ENCODE measurements around the gene ERLIN1.

ERLIN1 gene

DNA sequence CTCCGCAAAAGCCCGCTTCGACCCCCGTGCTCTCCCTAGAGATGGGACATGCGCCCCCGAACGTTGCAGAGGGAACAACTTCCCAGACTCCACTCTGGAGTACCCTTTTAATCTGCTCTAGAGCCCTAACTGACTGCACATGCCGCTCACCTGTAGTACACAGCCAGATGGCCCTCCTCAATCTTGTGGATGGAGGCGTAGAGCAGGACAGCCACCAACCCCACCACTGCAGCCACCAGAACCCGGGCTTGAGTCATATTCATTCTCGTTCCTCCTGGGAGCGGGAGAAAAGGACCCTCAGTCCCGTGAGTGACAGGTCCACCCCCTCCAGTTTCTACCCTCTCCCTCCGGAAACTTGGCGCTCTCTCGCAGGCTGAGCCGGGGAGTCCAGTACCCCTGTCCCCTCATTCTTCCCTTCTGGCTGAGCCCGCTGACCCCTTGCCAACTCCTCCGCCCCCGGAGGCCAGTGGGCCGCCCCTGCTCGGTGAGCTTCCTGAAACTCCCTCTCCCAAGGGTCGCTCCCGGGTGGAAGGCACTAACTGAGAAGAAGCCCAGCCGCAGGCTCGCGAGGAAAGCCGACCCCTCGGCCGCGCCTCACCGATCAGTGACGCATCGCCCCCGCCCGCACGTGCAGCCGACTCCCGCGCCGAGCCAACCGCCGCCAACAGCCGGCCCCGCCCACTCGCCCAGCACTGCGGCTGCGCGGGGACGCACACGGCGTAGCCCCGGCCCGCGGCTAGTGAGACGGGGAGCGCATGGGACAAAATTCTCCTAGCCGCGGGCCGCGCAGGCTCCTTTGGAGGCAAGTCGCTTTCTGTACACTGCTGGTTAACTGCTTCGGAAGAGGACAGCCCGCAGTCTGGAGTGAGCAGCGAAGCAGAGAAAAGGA lies at the start of gene ERLIN1:
ERLIN1 (minus strand) TSS at position 666 of the 889 bp plus-strand sequence; CDS start at position 263, 403 bp downstream.
- peak; percentile 93 for DNase-seq (ENCODE audit: low spot score)

GRCh38 chr10:100232101-100232500 lies 46.3 kb upstream of the ERLIN1 start:
- DNase-seq (ENCODE audit: low spot score): no peak

GRCh38 chr10:100229819-100230422 lies 44.1 kb upstream of the ERLIN1 start:
- DNase-seq (ENCODE audit: low spot score): no peak

- DNase-seq (ENCODE audit: low spot score): no peak
Measured at GRCh38 chr10:100223879-100224278, 38.0 kb upstream of the ERLIN1 start.

- DNase-seq (ENCODE audit: low spot score): no peak
Measured at GRCh38 chr10:100222529-100222928, 36.7 kb upstream of the ERLIN1 start.

GRCh38 chr10:100216006-100216405 lies 30.2 kb upstream of the ERLIN1 start:
- no peak for DNase-seq (ENCODE audit: low spot score)

GRCh38 chr10:100209303-100209702 lies 23.5 kb upstream of the ERLIN1 start:
- peak; percentile 34 for DNase-seq (ENCODE audit: low spot score)

DNA sequence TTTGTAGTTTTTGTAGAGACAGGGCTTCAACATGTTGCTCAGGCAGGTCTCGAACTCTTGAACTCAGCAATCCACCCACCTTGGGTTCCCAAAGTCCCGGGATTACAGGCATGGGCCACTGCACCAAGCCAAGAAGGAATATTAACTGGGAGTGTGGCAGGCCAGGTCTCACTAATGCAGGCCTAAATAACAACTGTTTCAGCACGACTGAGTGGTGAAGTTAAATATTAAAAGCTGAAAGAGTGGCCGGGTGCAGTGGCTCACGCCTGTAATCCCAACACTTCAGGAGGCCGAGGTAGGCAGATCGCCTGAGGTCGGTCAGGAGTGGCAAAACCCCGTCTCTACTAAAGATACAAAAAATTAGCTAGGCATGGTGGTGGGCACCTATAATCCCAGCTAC lies 22.4 kb upstream of the ERLIN1 start:
- peak; percentile 69 for DNase-seq (ENCODE audit: low spot score)

- DNase-seq (ENCODE audit: low spot score): no peak
Measured at GRCh38 chr10:100204370-100204769, 18.5 kb upstream of the ERLIN1 start.

GRCh38 chr10:100201549-100201948 lies 15.7 kb upstream of the ERLIN1 start:
- no peak for DNase-seq (ENCODE audit: low spot score)

DNA sequence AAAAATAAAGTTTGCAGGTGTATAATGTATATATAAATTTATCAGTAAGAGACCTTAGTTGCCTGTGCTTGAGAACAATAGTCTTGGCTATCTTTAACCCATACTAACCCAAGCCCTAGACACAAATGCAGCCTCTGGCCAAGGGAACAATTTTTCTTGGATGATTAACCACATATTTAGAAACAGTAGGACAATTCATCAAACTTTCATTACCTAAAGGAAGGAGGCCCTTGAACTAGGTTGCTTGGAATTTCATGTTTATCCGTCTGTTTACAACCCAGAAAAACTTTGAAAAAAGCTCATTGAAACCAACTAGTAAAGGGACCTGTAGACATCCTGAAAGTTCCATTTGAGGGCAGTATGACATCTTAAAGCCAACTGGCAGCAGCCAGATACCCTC lies 8.9 kb upstream of the ERLIN1 start:
- DNase-seq (ENCODE audit: low spot score): no peak

DNA sequence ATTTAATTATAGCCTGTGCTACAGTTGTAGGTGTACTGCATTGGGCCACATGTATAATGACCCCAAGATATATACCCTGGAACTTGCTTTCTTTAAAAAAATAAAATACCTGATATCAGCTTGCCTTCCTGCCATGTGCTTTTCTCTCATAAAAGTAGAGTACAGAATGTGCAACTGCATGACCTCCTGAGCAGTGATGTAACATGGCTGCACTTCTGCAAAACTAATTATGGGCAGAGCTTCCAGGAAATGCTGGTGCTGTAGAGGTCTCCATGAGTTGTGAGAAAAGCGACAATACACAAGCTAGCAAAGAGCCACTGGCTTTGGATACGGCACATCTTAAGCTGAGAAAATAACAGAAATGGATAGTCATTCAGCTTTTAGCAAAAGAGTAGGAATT lies 6.5 kb upstream of the ERLIN1 start:
- DNase-seq (ENCODE audit: low spot score): no peak

DNA sequence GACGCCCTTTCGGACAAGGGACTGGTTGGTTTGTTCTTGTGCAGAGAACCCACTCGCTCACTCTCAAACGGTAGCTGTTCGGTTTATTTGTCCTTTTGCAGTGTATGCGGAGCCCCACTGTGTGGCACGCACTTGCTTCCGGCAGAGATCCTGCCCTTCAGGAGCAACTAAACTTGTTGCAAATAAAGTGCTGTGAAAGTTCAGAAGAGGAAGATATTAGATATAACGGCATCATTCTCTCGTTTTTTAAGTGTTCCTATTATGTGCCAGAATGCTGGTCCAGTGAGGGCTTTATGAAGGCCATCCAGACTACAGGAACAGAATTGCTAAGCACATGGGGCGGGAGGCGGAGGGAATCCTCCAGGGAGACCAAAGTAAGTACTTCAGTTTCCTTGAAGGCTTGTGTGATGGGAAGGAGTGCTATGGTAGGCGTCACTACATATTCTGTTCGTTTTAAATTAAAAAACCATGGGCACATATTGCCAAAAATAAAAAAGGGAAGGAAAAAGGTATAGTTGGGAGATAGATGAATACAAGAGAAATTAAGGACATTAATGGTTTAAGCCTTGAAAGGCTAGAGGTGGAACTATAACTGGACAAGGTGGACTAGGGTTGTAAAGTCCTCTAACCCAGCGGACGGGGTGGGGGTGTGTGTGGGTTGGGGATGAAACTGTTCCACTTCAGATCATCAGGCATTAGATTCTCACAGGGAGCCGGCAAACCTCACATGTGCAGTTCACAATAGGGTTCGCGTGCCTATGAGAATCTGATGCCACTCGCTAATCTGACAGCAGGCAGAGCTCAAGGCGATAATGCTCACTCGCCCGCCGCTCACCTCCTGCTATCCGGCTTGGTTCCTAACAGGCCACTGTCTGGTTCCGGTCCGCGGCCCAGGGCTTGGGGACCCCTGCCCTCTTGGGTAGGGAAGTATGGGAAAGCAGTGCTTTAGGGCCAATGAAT lies 704 bp upstream of the ERLIN1 start:
- peak; percentile 57 for DNase-seq (ENCODE audit: low spot score)

- DNase-seq (ENCODE audit: low spot score): peak; percentile 17
Measured at GRCh38 chr10:100184840-100185239, 989 bp downstream of the ERLIN1 start.

DNA sequence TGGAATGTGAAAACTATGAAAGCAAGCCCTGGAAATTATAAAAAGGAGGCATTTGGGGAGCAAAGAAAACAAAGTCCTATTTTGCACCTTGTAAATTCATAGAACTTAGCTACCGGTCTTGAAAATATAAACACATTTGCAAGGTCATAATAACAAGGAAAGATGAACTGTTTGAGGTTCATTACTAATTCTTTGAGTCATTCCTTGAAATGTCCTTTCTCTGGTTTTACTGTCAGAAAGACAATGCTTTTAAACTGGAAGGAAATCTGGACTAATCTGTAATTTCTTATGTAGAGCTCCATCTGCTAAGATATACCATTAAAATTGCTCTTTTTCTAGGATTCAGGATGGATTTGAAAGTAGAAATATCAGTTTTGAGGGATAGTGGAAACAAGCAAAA lies 1.4 kb downstream of the ERLIN1 start:
- peak; percentile 9 for DNase-seq (ENCODE audit: low spot score)

- DNase-seq (ENCODE audit: low spot score): no peak
Measured at GRCh38 chr10:100183481-100183880, 2.3 kb downstream of the ERLIN1 start.

DNA sequence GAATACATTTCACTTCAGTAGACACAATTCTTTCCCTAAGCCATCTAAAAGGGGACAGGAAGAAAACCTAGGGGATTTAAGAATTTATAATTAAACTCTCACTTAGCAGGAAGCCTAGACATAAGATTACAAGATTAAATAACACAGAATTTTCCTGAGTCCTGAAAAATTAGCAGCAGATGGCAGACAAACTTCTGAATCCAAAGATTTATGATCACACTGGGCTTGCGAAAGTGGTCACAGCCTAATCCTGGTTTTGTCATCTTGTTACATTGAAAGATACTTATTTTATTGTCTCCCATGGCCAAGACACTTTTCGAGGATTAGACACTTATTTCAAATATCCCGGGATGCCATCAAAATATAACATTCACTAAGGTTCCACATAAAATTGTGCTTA lies 2.9 kb downstream of the ERLIN1 start:
- DNase-seq (ENCODE audit: low spot score): no peak

DNA sequence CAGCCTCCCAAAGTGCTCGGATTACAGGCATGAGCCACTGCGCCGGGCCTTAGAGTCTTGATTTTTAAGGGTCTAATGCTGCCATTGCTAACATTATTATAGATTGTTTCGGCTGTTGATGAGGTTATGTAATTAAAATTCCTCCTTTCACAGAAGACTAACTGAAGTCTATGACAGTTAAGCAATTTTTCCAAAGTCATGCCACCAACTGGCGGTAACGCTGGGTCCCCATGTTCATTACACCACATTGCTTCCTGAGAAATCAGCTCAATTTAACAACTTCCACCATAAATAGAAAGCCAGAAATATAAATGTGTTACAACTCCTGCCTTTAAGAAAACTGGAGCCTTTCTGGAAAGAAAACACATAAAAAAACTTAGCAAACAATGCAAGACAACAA lies 3.5 kb downstream of the ERLIN1 start:
- DNase-seq (ENCODE audit: low spot score): no peak

DNA sequence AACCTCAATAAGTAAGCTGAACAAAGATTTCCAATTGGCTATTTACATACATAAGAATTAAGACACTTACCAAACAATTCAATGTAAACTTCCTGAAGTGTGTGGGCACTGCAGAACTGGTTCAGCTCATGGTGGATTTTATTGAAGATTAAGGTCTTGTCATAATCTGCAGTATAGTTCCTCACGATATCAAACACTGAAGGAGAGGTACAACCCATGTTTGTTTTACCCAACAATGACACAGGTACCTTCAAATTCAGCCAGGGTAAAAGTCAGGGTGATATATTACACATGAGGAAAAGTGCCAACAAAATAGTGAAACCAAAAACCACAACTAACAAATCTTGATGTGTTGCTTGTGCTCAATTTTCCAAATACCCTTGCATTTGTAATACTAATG lies 10.0 kb downstream of the ERLIN1 start:
- no peak for DNase-seq (ENCODE audit: low spot score)

DNA sequence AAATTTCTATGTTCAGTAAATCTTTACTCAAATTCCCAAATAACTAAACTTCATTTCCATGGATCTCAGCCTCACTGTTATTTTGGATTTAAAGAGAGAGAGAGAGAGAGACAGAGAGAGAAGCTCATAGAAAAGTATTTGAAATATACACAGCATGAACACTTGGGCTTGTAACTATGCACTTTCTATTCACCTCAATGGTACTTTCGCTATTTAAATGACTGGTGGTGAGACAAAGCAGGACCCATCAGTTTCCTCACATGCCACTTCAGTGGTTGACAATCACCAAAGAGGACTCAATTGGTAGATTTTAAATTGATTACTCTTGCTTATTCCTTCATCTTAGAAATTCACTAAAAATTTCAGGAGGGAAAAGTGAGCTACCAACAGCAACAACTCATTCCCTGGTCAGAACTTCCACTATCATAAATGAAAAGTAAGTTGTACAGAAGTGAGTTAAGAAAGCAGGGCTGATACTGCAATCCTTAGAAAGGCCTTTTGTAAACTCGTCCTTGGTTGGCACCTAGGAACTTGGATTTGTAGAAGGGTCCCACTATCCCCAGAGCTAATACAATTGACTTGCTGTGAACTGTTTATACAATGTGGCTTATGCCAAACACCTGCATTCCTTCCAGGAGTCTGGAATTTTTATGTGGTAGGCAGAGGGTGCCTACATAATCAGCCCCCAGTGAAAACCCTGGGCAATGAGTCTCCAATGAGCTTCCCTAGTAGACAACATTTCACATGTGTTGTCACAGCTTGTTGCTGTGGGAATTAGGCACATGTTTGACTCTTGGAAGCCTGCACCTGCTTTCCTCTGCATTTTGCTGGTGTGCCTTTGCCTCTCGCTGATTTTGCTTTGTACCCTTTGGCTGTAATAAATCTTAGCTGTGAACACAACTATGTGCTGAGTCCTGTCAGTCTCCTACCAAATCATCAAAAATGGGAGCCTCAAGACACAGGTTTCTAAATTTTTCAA lies 10.8 kb downstream of the ERLIN1 start:
- no peak for DNase-seq (ENCODE audit: low spot score)

GRCh38 chr10:100173035-100173434 lies 12.8 kb downstream of the ERLIN1 start:
- no peak for DNase-seq (ENCODE audit: low spot score)

All from kidney tubule cell (primary cell).